Measurements from ENCODE around the gene ETS2.

Gene ETS2

GRCh38 chr21:38858026-38858811 is 52.5 kb downstream of the ETS2 start:
- no peak for DNase-seq (ENCODE audit: low read depth in 2 of 2, low spot score in 1 of 2)

- no peak for DNase-seq (ENCODE audit: low read depth in 2 of 2, low spot score in 1 of 2)
Measured at GRCh38 chr21:38858812-38859205, 53.1 kb downstream of the ETS2 start.

GRCh38 chr21:38859852-38860251 is 54.1 kb downstream of the ETS2 start:
- no peak for DNase-seq (ENCODE audit: low read depth in 2 of 2, low spot score in 1 of 2)

GRCh38 chr21:38861056-38861455 is 55.3 kb downstream of the ETS2 start:
- DNase-seq (ENCODE audit: low read depth in 2 of 2, low spot score in 1 of 2) = no peak

- no peak for DNase-seq (ENCODE audit: low read depth in 2 of 2, low spot score in 1 of 2)
Measured at GRCh38 chr21:38861989-38862683, 56.4 kb downstream of the ETS2 start.

GRCh38 chr21:38863291-38863690 is 57.6 kb downstream of the ETS2 start:
- no peak for DNase-seq (ENCODE audit: low read depth in 2 of 2, low spot score in 1 of 2)

GRCh38 chr21:38863843-38864363 is 58.2 kb downstream of the ETS2 start:
- DNase-seq (ENCODE audit: low read depth in 2 of 2, low spot score in 1 of 2) = no peak

- DNase-seq (ENCODE audit: low read depth in 2 of 2, low spot score in 1 of 2) = no peak
Measured at GRCh38 chr21:38864964-38865363, 59.2 kb downstream of the ETS2 start.

GRCh38 chr21:38869196-38869595 is 63.5 kb downstream of the ETS2 start:
- DNase-seq (ENCODE audit: low read depth in 2 of 2, low spot score in 1 of 2) = no peak

- DNase-seq (ENCODE audit: low read depth in 2 of 2, low spot score in 1 of 2) = no peak
Measured at GRCh38 chr21:38869946-38870345, 64.2 kb downstream of the ETS2 start.
